ENCODE data around the gene PRKAR1A. TPM values are rescaled to one million over a fixed set of nuclear protein-coding genes. Genes with fewer than 3 reads are reported as not detected.

PRKAR1A gene
- total RNA-seq, 1 donor from 2014 or later, result 374 TPM

- Histone ChIP-seq H3K4me1 (peaks cover 33% of the 10 kb centered on the region), H3K4me3 (no peak overlapping the region), H3K9me3 (no peaks in the 10 kb centered on the region), H3K27ac (no peak overlapping the region), H3K27me3 (ENCODE audit: low read depth) (no peaks in the 10 kb centered on the region), H3K36me3 (no peaks in the 10 kb centered on the region)
- no peak for ATAC-seq
- intact Hi-C loops (cut with DNase I), result no loop called here
- TF ChIP-seq, protein P1, sequence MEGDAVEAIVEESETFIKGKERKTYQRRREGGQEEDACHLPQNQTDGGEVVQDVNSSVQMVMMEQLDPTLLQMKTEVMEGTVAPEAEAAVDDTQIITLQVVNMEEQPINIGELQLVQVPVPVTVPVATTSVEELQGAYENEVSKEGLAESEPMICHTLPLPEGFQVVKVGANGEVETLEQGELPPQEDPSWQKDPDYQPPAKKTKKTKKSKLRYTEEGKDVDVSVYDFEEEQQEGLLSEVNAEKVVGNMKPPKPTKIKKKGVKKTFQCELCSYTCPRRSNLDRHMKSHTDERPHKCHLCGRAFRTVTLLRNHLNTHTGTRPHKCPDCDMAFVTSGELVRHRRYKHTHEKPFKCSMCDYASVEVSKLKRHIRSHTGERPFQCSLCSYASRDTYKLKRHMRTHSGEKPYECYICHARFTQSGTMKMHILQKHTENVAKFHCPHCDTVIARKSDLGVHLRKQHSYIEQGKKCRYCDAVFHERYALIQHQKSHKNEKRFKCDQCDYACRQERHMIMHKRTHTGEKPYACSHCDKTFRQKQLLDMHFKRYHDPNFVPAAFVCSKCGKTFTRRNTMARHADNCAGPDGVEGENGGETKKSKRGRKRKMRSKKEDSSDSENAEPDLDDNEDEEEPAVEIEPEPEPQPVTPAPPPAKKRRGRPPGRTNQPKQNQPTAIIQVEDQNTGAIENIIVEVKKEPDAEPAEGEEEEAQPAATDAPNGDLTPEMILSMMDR (IDR thresholded peaks at IDR 0.05), result no peak
- DNase-seq, result no peak
Measured at GRCh38 chr17:68592682-68593641, 80.7 kb downstream of the PRKAR1A start.

- Histone ChIP-seq H3K27me3 (ENCODE audit: low read depth) (peaks cover under 1% of the 10 kb centered on the region), H3K36me3 (no peaks in the 10 kb centered on the region), H3K4me3 (no peak overlapping the region), H3K4me1 (peaks cover 41% of the 10 kb centered on the region), H3K27ac (no peak overlapping the region), H3K9me3 (no peaks in the 10 kb centered on the region)
- intact Hi-C loops (cut with DNase I), result no loop called here
- DNase-seq (no peak), ATAC-seq (no peak)
- TF ChIP-seq, protein P1 (IDR thresholded peaks at IDR 0.05), result no peak
Measured at GRCh38 chr17:68594552-68594951, 82.3 kb downstream of the PRKAR1A start.

- Histone ChIP-seq H3K4me3 (no peak overlapping the region), H3K36me3 (no peaks in the 10 kb centered on the region), H3K27ac (no peak overlapping the region), H3K9me3 (no peaks in the 10 kb centered on the region), H3K27me3 (ENCODE audit: low read depth) (peaks cover 6% of the 10 kb centered on the region), H3K4me1 (peaks cover 43% of the 10 kb centered on the region)
- TF ChIP-seq, protein P1 (IDR thresholded peaks at IDR 0.05), result no peak
- DNase-seq (no peak), ATAC-seq (no peak)
- intact Hi-C loops (cut with DNase I), result no loop called here
Measured at GRCh38 chr17:68595496-68595895, 83.3 kb downstream of the PRKAR1A start.

GRCh38 chr17:68595986-68596385, 83.8 kb downstream of the PRKAR1A start:
- Histone ChIP-seq H3K9me3 (no peaks in the 10 kb centered on the region), H3K4me3 (no peak overlapping the region), H3K36me3 (no peaks in the 10 kb centered on the region), H3K27me3 (ENCODE audit: low read depth) (peaks cover 7% of the 10 kb centered on the region), H3K4me1 (peaks cover 45% of the 10 kb centered on the region), H3K27ac (peak overlapping the region; percentile 34)
- intact Hi-C loops (cut with DNase I), result no loop called here
- TF ChIP-seq, protein P1 (IDR thresholded peaks at IDR 0.05), result no peak
- DNase-seq (no peak), ATAC-seq (no peak)

GRCh38 chr17:68596411-68596945, 84.2 kb downstream of the PRKAR1A start:
- TF ChIP-seq, protein P1 (IDR thresholded peaks at IDR 0.05), result no peak
- Histone ChIP-seq H3K4me1 (peaks cover 49% of the 10 kb centered on the region), H3K27ac (peak overlapping the region; percentile 34), H3K36me3 (no peaks in the 10 kb centered on the region), H3K27me3 (ENCODE audit: low read depth) (peaks cover 10% of the 10 kb centered on the region), H3K9me3 (no peaks in the 10 kb centered on the region), H3K4me3 (no peak overlapping the region)
- ATAC-seq (no peak), DNase-seq (no peak)
- intact Hi-C loops (cut with DNase I), result no loop called here

Measured in lower lobe of right lung (tissue), 2 donors.